Duodenal mucosa (tissue), 2 donors: Measurements from ENCODE around the gene ACSS2.

Source experiments
- H3K27ac ChIP-seq: one replicate; pipeline ENCODE4 v1.7.0; 2013; ENCODE audit warnings: low read depth, low read length
- H3K27me3 ChIP-seq, 2 donors: one replicate each; pipeline ENCODE4 v1.7.0; 2013; ENCODE audit warnings: low read length in 2 of 2, control low read depth in 1 of 2; ENCODE audit not compliant: insufficient read depth in 2 of 2, control insufficient read depth in 1 of 2
- H3K36me3 ChIP-seq, 2 donors: one replicate each; pipeline ENCODE4 v1.7.0; 2013; ENCODE audit warnings: low read length in 2 of 2, control low read depth in 1 of 2; ENCODE audit not compliant: insufficient read depth in 2 of 2, control insufficient read depth in 1 of 2
- H3K4me1 ChIP-seq, 2 donors: one replicate each; pipeline ENCODE4 v1.7.0; 2013; ENCODE audit warnings: low read length in 2 of 2, control low read depth in 1 of 2; ENCODE audit not compliant: insufficient read depth in 2 of 2, control insufficient read depth in 1 of 2
- H3K4me3 ChIP-seq, 2 donors: one replicate each; pipeline ENCODE4 v1.7.0; 2013; ENCODE audit warnings: low read length in 2 of 2, low read depth in 1 of 2
- H3K9ac ChIP-seq, 2 donors: one replicate each; pipeline ENCODE4 v1.7.0; 2013; ENCODE audit warnings: low read length in 2 of 2, low read depth in 1 of 2
- H3K9me3 ChIP-seq, 2 donors: one replicate each; pipeline ENCODE4 v1.7.0; 2013; ENCODE audit warnings: low read length in 2 of 2, control low read depth in 1 of 2; ENCODE audit not compliant: control insufficient read depth in 1 of 2

ACSS2 gene

GRCh38 chr20:34954904-34955230 is 78.5 kb downstream of the ACSS2 start:
- no peaks in the 10 kb centered on the region for H3K9me3 ChIP-seq
- peak overlapping the region; percentile 83 to 92 for H3K4me3 ChIP-seq
- peaks cover 0 to 2% of the 10 kb centered on the region in 2 donors for H3K36me3 ChIP-seq
- H3K9ac ChIP-seq, result peak overlapping the region; percentile 74 to 92
- peak overlapping the region; percentile 77 for H3K27ac ChIP-seq
- H3K27me3 ChIP-seq, result no peaks in the 10 kb centered on the region
- H3K4me1 ChIP-seq, result peaks cover 17 to 35% of the 10 kb centered on the region in 2 donors

- no peaks in the 10 kb centered on the region for H3K36me3 ChIP-seq
- peaks cover 14 to 30% of the 10 kb centered on the region in 2 donors for H3K4me1 ChIP-seq
- H3K27me3 ChIP-seq, result no peaks in the 10 kb centered on the region
- H3K4me3 ChIP-seq, result peak within 1 kb of the TSS; percentile 83 to 92
- H3K27ac ChIP-seq, result peak within 1 kb of the TSS; percentile 77
- no peaks in the 10 kb centered on the region for H3K9me3 ChIP-seq
- H3K9ac ChIP-seq, result peak within 1 kb of the TSS; percentile 74 to 92
These were observed 79.0 kb downstream of the ACSS2 start, which contains the start of the genes GSS and MYH7B for GRCh38 chr20:34955231-34956040. GSS (minus strand) TSS chr20:34955806; CDS start chr20:34951852, 3,954 bp downstream. MYH7B (plus strand) TSS chr20:34955868; CDS start chr20:34978006, 22,138 bp downstream.

GRCh38 chr20:34956041-34956458 is 79.6 kb downstream of the ACSS2 start:
- Histone ChIP-seq H3K27ac (peak overlapping the region; percentile 77), H3K4me3 (peak overlapping the region; percentile 83 to 92), H3K4me1 (peaks cover 14 to 30% of the 10 kb centered on the region in 2 donors), H3K27me3 (no peaks in the 10 kb centered on the region), H3K9me3 (no peaks in the 10 kb centered on the region), H3K9ac (peak overlapping the region; percentile 74 to 92), H3K36me3 (no peaks in the 10 kb centered on the region)

GRCh38 chr20:34956751-34957472 is 80.5 kb downstream of the ACSS2 start:
- H3K9ac ChIP-seq, result peak overlapping the region in 1 of 2 donors; percentile 92
- H3K4me3 ChIP-seq, result no peak overlapping the region

GRCh38 chr20:34964486-34964885 is 88.1 kb downstream of the ACSS2 start:
- no peaks in the 10 kb centered on the region for H3K9me3 ChIP-seq
- H3K36me3 ChIP-seq, result no peaks in the 10 kb centered on the region

More at GRCh38 chr20:34956751-34957472, 80.5 kb downstream of the ACSS2 start:
- Histone ChIP-seq H3K4me1 (peaks cover 14 to 23% of the 10 kb centered on the region in 2 donors), H3K27ac (no peak overlapping the region), H3K9me3 (no peaks in the 10 kb centered on the region), H3K27me3 (no peaks in the 10 kb centered on the region), H3K36me3 (no peaks in the 10 kb centered on the region)

GRCh38 chr20:34965051-34965450 is 88.6 kb downstream of the ACSS2 start:
- no peak overlapping the region for H3K9ac ChIP-seq

More at GRCh38 chr20:34964486-34964885, 88.1 kb downstream of the ACSS2 start:
- Histone ChIP-seq H3K4me3 (no peak overlapping the region), H3K27me3 (no peaks in the 10 kb centered on the region), H3K27ac (no peak overlapping the region), H3K4me1 (no peaks in the 10 kb centered on the region), H3K9ac (no peak overlapping the region)

GRCh38 chr20:34967421-34967820 is 91.0 kb downstream of the ACSS2 start:
- no peaks in the 10 kb centered on the region for H3K27me3 ChIP-seq
- no peak overlapping the region for H3K9ac ChIP-seq
- no peaks in the 10 kb centered on the region for H3K9me3 ChIP-seq
- H3K4me1 ChIP-seq, result no peaks in the 10 kb centered on the region
- H3K27ac ChIP-seq, result no peak overlapping the region
- H3K4me3 ChIP-seq, result no peak overlapping the region
- no peaks in the 10 kb centered on the region for H3K36me3 ChIP-seq

More at GRCh38 chr20:34965051-34965450, 88.6 kb downstream of the ACSS2 start:
- no peaks in the 10 kb centered on the region for H3K4me1 ChIP-seq
- H3K27ac ChIP-seq, result no peak overlapping the region
- H3K4me3 ChIP-seq, result no peak overlapping the region
- no peaks in the 10 kb centered on the region for H3K27me3 ChIP-seq
- no peaks in the 10 kb centered on the region for H3K9me3 ChIP-seq
- H3K36me3 ChIP-seq, result no peaks in the 10 kb centered on the region

GRCh38 chr20:34968042-34968775 is 91.8 kb downstream of the ACSS2 start:
- Histone ChIP-seq H3K27me3 (no peaks in the 10 kb centered on the region), H3K27ac (no peak overlapping the region), H3K9me3 (no peaks in the 10 kb centered on the region), H3K9ac (no peak overlapping the region), H3K36me3 (no peaks in the 10 kb centered on the region), H3K4me3 (no peak overlapping the region), H3K4me1 (no peaks in the 10 kb centered on the region)

- H3K9ac ChIP-seq, result no peak overlapping the region
- no peak overlapping the region for H3K27ac ChIP-seq
- H3K4me3 ChIP-seq, result no peak overlapping the region
- H3K36me3 ChIP-seq, result no peaks in the 10 kb centered on the region
- H3K4me1 ChIP-seq, result no peaks in the 10 kb centered on the region
- no peaks in the 10 kb centered on the region for H3K9me3 ChIP-seq
- H3K27me3 ChIP-seq, result no peaks in the 10 kb centered on the region
These were observed 93.9 kb downstream of the ACSS2 start for GRCh38 chr20:34970193-34970840.
